ENCODE results near the gene ZFP30. TPM values are rescaled to one million over a fixed set of nuclear protein-coding genes. Genes with fewer than 3 reads are reported as not detected.
A peak's percentile ranks its signal among the peaks of the same experiment; 100 is the strongest.

ZFP30 gene
- 14.0 and 19.3 TPM in 2 replicates for total RNA-seq (2014; rRNA removed; shearing (Covaris generic))
- polyA plus RNA-seq (2016; fragmentation: Nextera tagmentation; extraction: Ambion mirVana): 4.3 and 4.8 TPM in 2 replicates

- Histone ChIP-seq H3K4me2 (ENCODE audit: unreplicated experiment) (peak within 1 kb of the TSS; percentile 93), H2AFZ (peak within 1 kb of the TSS; percentile 95), H3K4me3 (peak within 1 kb of the TSS; percentile 84), H4K20me1 (ENCODE audit: insufficient read depth) (no peaks in the 10 kb centered on the region), H3K9me2 (ENCODE audit: insufficient read depth) (no peaks in the 10 kb centered on the region), H3K4me1 (ENCODE audit: insufficient read depth) (peaks cover 13% of the 10 kb centered on the region), H3K27me3 (replicated peaks; ENCODE audit: insufficient read depth) (no peaks in the 10 kb centered on the region), H3K9me3 (ENCODE audit: low read depth) (no peaks in the 10 kb centered on the region), H3K79me2 (ENCODE audit: insufficient read depth) (peaks cover 47% of the 10 kb centered on the region), H3K27ac (peak within 1 kb of the TSS; percentile 84), H3K36me3 (ENCODE audit: low read depth) (0 out of 2 replicates have a peak, but pooled peaks cover 9% of the 10 kb centered on the region), H3K9ac (peak within 1 kb of the TSS; percentile 91), H3F3A (ENCODE audit: insufficient read depth) (peaks cover 15% of the 10 kb centered on the region)
- in situ Hi-C loops (cut with MboI): no loop called here
- peak; percentile 94 for DNase-seq
- 1 to 2% methylated on average over 32 to 34 of the region's 34 CpGs for WGBS, 2 experiments (ENCODE audit: low coverage in 1 of 2, low lambda C conversion rate in 2 of 2, missing lambda C conversion rate in 2 of 2)
- no peak for TF ChIP-seq EZH2phosphoT487 (IDR thresholded peaks at IDR 0.05; ENCODE audit: insufficient read depth, low read depth)
- no peak for TF ChIP-seq EZH2 (IDR thresholded peaks at IDR 0.05; ENCODE audit: insufficient read depth, poor library complexity, severe bottlenecking)
Observed at GRCh38 chr19:37655301-37655688, at the start of gene ZFP30. Gene ZFP30, minus strand, starts transcription at chr19:37655465. Its CDS starts 7,643 bp downstream, at chr19:37647822.

GRCh38 chr19:37699057-37699456 is 43.8 kb upstream of the ZFP30 start:
- no peak overlapping the region for H3K27ac ChIP-seq
- H3K36me3 ChIP-seq (ENCODE audit: low read depth): peaks cover 35% of the 10 kb centered on the region
- H3K9me3 ChIP-seq (ENCODE audit: low read depth): no peaks in the 10 kb centered on the region
- DNase-seq: no peak
- H3K79me2 ChIP-seq (ENCODE audit: insufficient read depth): no peaks in the 10 kb centered on the region
- no peaks in the 10 kb centered on the region for H3F3A ChIP-seq (ENCODE audit: insufficient read depth)
- TF ChIP-seq EZH2 (IDR thresholded peaks at IDR 0.05; ENCODE audit: insufficient read depth, poor library complexity, severe bottlenecking) (no peak), EZH2phosphoT487 (IDR thresholded peaks at IDR 0.05; ENCODE audit: insufficient read depth, low read depth) (no peak)
- WGBS, 2 experiments (ENCODE audit: low coverage in 1 of 2, low lambda C conversion rate in 2 of 2, missing lambda C conversion rate in 2 of 2): 93 to 95% methylated on average over 5 of the region's 5 CpGs
- H2AFZ ChIP-seq: no peak overlapping the region
- in situ Hi-C loops (cut with MboI): no loop called here
- H3K4me1 ChIP-seq (ENCODE audit: insufficient read depth): no peaks in the 10 kb centered on the region
- no peaks in the 10 kb centered on the region for H3K27me3 ChIP-seq (replicated peaks; ENCODE audit: insufficient read depth)
- H3K9ac ChIP-seq: no peak overlapping the region
- H3K9me2 ChIP-seq (ENCODE audit: insufficient read depth): no peaks in the 10 kb centered on the region
- H3K4me3 ChIP-seq: no peak overlapping the region
- H4K20me1 ChIP-seq (ENCODE audit: insufficient read depth): no peaks in the 10 kb centered on the region
- H3K4me2 ChIP-seq (ENCODE audit: unreplicated experiment): no peak overlapping the region

GRCh38 chr19:37698216-37698615 is 43.0 kb upstream of the ZFP30 start:
- in situ Hi-C loops (cut with MboI): no loop called here
- no peak for DNase-seq
- TF ChIP-seq EZH2 (IDR thresholded peaks at IDR 0.05; ENCODE audit: insufficient read depth, poor library complexity, severe bottlenecking): no peak
- TF ChIP-seq EZH2phosphoT487 (IDR thresholded peaks at IDR 0.05; ENCODE audit: insufficient read depth, low read depth): no peak
- no peak overlapping the region for H3K27ac ChIP-seq
- no peak overlapping the region for H3K4me3 ChIP-seq
- no peaks in the 10 kb centered on the region for H3K9me2 ChIP-seq (ENCODE audit: insufficient read depth)
- no peak overlapping the region for H2AFZ ChIP-seq
- H4K20me1 ChIP-seq (ENCODE audit: insufficient read depth): no peaks in the 10 kb centered on the region
- no peaks in the 10 kb centered on the region for H3K27me3 ChIP-seq (replicated peaks; ENCODE audit: insufficient read depth)
- no peak overlapping the region for H3K9ac ChIP-seq
- peaks cover 29% of the 10 kb centered on the region for H3K36me3 ChIP-seq (ENCODE audit: low read depth)
- H3K79me2 ChIP-seq (ENCODE audit: insufficient read depth): no peaks in the 10 kb centered on the region
- H3K4me1 ChIP-seq (ENCODE audit: insufficient read depth): no peaks in the 10 kb centered on the region
- WGBS, 2 experiments (ENCODE audit: low coverage in 1 of 2, low lambda C conversion rate in 2 of 2, missing lambda C conversion rate in 2 of 2): 90 to 93% methylated on average over 6 of the region's 6 CpGs
- H3F3A ChIP-seq (ENCODE audit: insufficient read depth): no peaks in the 10 kb centered on the region
- no peaks in the 10 kb centered on the region for H3K9me3 ChIP-seq (ENCODE audit: low read depth)
- H3K4me2 ChIP-seq (ENCODE audit: unreplicated experiment): no peak overlapping the region

GRCh38 chr19:37695144-37695899 is 40.1 kb upstream of the ZFP30 start:
- Histone ChIP-seq H3K4me3 (no peak overlapping the region), H4K20me1 (ENCODE audit: insufficient read depth) (no peaks in the 10 kb centered on the region), H3K9me3 (ENCODE audit: low read depth) (no peaks in the 10 kb centered on the region), H3K9me2 (ENCODE audit: insufficient read depth) (no peaks in the 10 kb centered on the region), H3K27ac (no peak overlapping the region), H3K9ac (no peak overlapping the region), H3K79me2 (ENCODE audit: insufficient read depth) (no peaks in the 10 kb centered on the region), H2AFZ (no peak overlapping the region), H3K36me3 (ENCODE audit: low read depth) (peaks cover 26% of the 10 kb centered on the region), H3K4me1 (ENCODE audit: insufficient read depth) (no peaks in the 10 kb centered on the region), H3K27me3 (replicated peaks; ENCODE audit: insufficient read depth) (no peaks in the 10 kb centered on the region), H3K4me2 (ENCODE audit: unreplicated experiment) (no peak overlapping the region), H3F3A (ENCODE audit: insufficient read depth) (no peaks in the 10 kb centered on the region)
- in situ Hi-C loops (cut with MboI): no loop called here
- no peak for DNase-seq
- TF ChIP-seq EZH2phosphoT487 (IDR thresholded peaks at IDR 0.05; ENCODE audit: insufficient read depth, low read depth) (no peak), EZH2 (IDR thresholded peaks at IDR 0.05; ENCODE audit: insufficient read depth, poor library complexity, severe bottlenecking) (no peak)
- WGBS, 2 experiments (ENCODE audit: low coverage in 1 of 2, low lambda C conversion rate in 2 of 2, missing lambda C conversion rate in 2 of 2): 49 to 50% methylated on average over 3 of the region's 3 CpGs

Data from GM23248 (cell line).